Skeletal muscle satellite cell (primary cell): ENCODE measurements around the gene PDE2A.

Experiments used
- H3K27me3 ChIP-seq: 2 replicates; pipeline ENCODE4 v1.7.0; 2013; ENCODE audit warnings: low read length; ENCODE audit not compliant: control insufficient read depth, insufficient read depth
- H3K36me3 ChIP-seq: 2 replicates; pipeline ENCODE4 v1.7.0; 2013; ENCODE audit warnings: mild to moderate bottlenecking, control low read depth, low read length; ENCODE audit not compliant: insufficient read depth
- H3K4me1 ChIP-seq: 2 replicates; pipeline ENCODE4 v1.7.0; 2013; ENCODE audit warnings: low read length; ENCODE audit not compliant: control insufficient read depth, insufficient read depth
- H3K4me2 ChIP-seq: 2 replicates; pipeline ENCODE4 v1.7.0; 2013; ENCODE audit warnings: mild to moderate bottlenecking, low read length
- H3K4me3 ChIP-seq: 2 replicates; pipeline ENCODE4 v1.7.0; 2013; ENCODE audit warnings: low read length
- H3K9ac ChIP-seq: 2 replicates; pipeline ENCODE4 v1.7.0; 2013; ENCODE audit warnings: mild to moderate bottlenecking, low read depth, low read length, moderate library complexity
- H3K9me3 ChIP-seq: replicated peaks from 2 replicates; pipeline ENCODE4 v1.7.0; 2013; ENCODE audit warnings: mild to moderate bottlenecking, control low read depth, low read length

PDE2A gene

GRCh38 chr11:72669527-72669926, 4.7 kb downstream of the PDE2A start:
- Histone ChIP-seq H3K36me3 (no peaks in the 10 kb centered on the region), H3K4me3 (no peak overlapping the region), H3K4me1 (no peaks in the 10 kb centered on the region), H3K27me3 (peaks cover 80% of the 10 kb centered on the region), H3K4me2 (no peak overlapping the region), H3K9ac (no peak overlapping the region), H3K9me3 (peaks cover 7% of the 10 kb centered on the region)

GRCh38 chr11:72668629-72669347, 5.4 kb downstream of the PDE2A start:
- no peak overlapping the region for H3K4me3 ChIP-seq
- no peaks in the 10 kb centered on the region for H3K4me1 ChIP-seq
- H3K9me3 ChIP-seq: peaks cover 7% of the 10 kb centered on the region
- no peak overlapping the region for H3K4me2 ChIP-seq
- H3K27me3 ChIP-seq: peaks cover 76% of the 10 kb centered on the region
- H3K36me3 ChIP-seq: no peaks in the 10 kb centered on the region
- no peak overlapping the region for H3K9ac ChIP-seq

- H3K4me2 ChIP-seq: no peak overlapping the region
- peaks cover 76% of the 10 kb centered on the region for H3K27me3 ChIP-seq
- H3K36me3 ChIP-seq: no peaks in the 10 kb centered on the region
- H3K4me1 ChIP-seq: no peaks in the 10 kb centered on the region
- H3K9ac ChIP-seq: no peak overlapping the region
- H3K4me3 ChIP-seq: no peak overlapping the region
- peaks cover 7% of the 10 kb centered on the region for H3K9me3 ChIP-seq
Measured at GRCh38 chr11:72665911-72666472, 8.2 kb downstream of the PDE2A start.

GRCh38 chr11:72662036-72662435, 12.2 kb downstream of the PDE2A start:
- Histone ChIP-seq H3K4me2 (no peak overlapping the region), H3K27me3 (peaks cover 73% of the 10 kb centered on the region), H3K9ac (no peak overlapping the region), H3K4me3 (no peak overlapping the region), H3K9me3 (peaks cover under 1% of the 10 kb centered on the region), H3K36me3 (no peaks in the 10 kb centered on the region), H3K4me1 (no peaks in the 10 kb centered on the region)

GRCh38 chr11:72661486-72661885, 12.7 kb downstream of the PDE2A start:
- no peak overlapping the region for H3K9ac ChIP-seq
- no peaks in the 10 kb centered on the region for H3K36me3 ChIP-seq
- H3K4me3 ChIP-seq: no peak overlapping the region
- no peaks in the 10 kb centered on the region for H3K4me1 ChIP-seq
- H3K9me3 ChIP-seq: no peaks in the 10 kb centered on the region
- H3K27me3 ChIP-seq: peaks cover 70% of the 10 kb centered on the region
- H3K4me2 ChIP-seq: no peak overlapping the region

- no peaks in the 10 kb centered on the region for H3K9me3 ChIP-seq
- H3K27me3 ChIP-seq: peaks cover 73% of the 10 kb centered on the region
- no peaks in the 10 kb centered on the region for H3K36me3 ChIP-seq
- no peaks in the 10 kb centered on the region for H3K4me1 ChIP-seq
- no peak overlapping the region for H3K9ac ChIP-seq
- no peak overlapping the region for H3K4me3 ChIP-seq
- no peak overlapping the region for H3K4me2 ChIP-seq
Measured at GRCh38 chr11:72658989-72659640, 15.1 kb downstream of the PDE2A start.

DNA sequence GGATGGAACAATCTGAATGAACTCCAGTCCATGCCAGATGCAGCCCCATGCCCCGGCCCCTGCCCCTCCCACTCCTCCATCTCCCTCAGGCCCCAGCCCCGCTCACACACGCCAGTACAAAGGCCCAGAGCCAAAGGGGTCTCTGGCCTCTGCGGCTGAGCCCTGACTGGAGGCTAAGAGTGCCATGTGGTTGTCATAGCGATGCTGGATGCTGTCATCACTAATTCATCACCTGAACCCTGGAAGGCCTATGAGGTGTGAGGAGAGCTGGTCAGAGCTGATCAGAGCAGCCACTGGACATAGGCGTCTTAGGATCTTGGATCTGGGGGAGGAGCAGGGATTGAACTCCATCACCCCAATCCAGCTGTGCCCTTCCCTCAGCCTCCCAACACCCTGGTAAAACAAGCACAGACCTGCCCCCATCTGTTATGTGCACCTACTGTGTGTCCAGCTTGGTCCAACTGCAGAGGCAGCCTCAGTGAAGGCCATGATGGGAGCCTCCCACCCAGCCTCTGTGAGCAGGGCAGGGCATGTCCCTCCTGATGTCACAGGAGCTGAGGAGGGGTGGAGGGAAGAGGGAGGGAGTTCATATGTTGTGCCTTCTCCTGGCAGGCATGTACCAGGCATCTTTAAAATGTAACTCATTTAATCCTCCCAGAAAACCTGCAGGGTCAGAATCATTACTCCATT, 16.7 kb downstream of the PDE2A start:
- Histone ChIP-seq H3K4me3 (no peak overlapping the region), H3K9me3 (no peaks in the 10 kb centered on the region), H3K4me1 (no peaks in the 10 kb centered on the region), H3K9ac (no peak overlapping the region), H3K36me3 (no peaks in the 10 kb centered on the region), H3K4me2 (no peak overlapping the region), H3K27me3 (peaks cover 76% of the 10 kb centered on the region)

GRCh38 chr11:72655896-72656464, 18.2 kb downstream of the PDE2A start:
- no peaks in the 10 kb centered on the region for H3K9me3 ChIP-seq
- no peaks in the 10 kb centered on the region for H3K4me1 ChIP-seq
- H3K4me3 ChIP-seq: no peak overlapping the region
- peaks cover 76% of the 10 kb centered on the region for H3K27me3 ChIP-seq
- no peak overlapping the region for H3K9ac ChIP-seq
- no peaks in the 10 kb centered on the region for H3K36me3 ChIP-seq
- no peak overlapping the region for H3K4me2 ChIP-seq

GRCh38 chr11:72655014-72655413, 19.2 kb downstream of the PDE2A start:
- H3K27me3 ChIP-seq: peaks cover 75% of the 10 kb centered on the region
- no peaks in the 10 kb centered on the region for H3K9me3 ChIP-seq
- H3K4me1 ChIP-seq: no peaks in the 10 kb centered on the region
- no peaks in the 10 kb centered on the region for H3K36me3 ChIP-seq
- H3K9ac ChIP-seq: no peak overlapping the region
- H3K4me3 ChIP-seq: no peak overlapping the region
- no peak overlapping the region for H3K4me2 ChIP-seq

GRCh38 chr11:72653649-72654048, 20.6 kb downstream of the PDE2A start:
- Histone ChIP-seq H3K4me1 (no peaks in the 10 kb centered on the region), H3K4me2 (no peak overlapping the region), H3K36me3 (no peaks in the 10 kb centered on the region), H3K9me3 (no peaks in the 10 kb centered on the region), H3K9ac (no peak overlapping the region), H3K27me3 (peaks cover 70% of the 10 kb centered on the region), H3K4me3 (no peak overlapping the region)

GRCh38 chr11:72652873-72653630, 21.2 kb downstream of the PDE2A start:
- Histone ChIP-seq H3K9ac (no peak overlapping the region), H3K27me3 (peaks cover 64% of the 10 kb centered on the region)

More at GRCh38 chr11:72652873-72653630, 21.2 kb downstream of the PDE2A start:
- H3K36me3 ChIP-seq: no peaks in the 10 kb centered on the region
- H3K4me1 ChIP-seq: no peaks in the 10 kb centered on the region
- H3K4me3 ChIP-seq: no peak overlapping the region
- H3K9me3 ChIP-seq: no peaks in the 10 kb centered on the region
- no peak overlapping the region for H3K4me2 ChIP-seq
